ENCODE results near the gene MINDY4.

MINDY4 gene

DNA sequence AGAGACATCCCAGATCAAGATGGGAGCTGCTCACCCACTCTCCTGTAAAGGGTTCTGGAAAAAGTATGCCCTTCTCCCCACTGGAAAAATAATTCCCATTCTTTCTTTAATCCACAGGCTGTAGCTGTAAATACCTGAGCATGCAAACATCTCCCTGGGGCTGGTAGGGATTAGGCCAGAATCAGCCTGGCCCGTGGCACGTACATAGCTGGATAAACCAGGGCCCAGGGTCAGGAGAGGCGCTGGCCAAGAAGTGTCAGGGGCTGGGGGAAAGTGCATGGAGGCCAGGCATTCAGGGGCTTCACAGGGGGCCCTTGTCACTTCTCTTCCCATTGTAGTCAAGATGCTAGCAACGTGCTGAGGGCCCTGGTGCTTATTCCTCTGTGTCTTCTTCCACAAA lies 109.7 kb downstream of the MINDY4 start:
- no peak for DNase-seq
- in situ Hi-C loops (cut with MboI; ENCODE audit: low pct_unique_long_range_greater_than_20kb, low sequenced_read_pairs), result no loop called here

DNA sequence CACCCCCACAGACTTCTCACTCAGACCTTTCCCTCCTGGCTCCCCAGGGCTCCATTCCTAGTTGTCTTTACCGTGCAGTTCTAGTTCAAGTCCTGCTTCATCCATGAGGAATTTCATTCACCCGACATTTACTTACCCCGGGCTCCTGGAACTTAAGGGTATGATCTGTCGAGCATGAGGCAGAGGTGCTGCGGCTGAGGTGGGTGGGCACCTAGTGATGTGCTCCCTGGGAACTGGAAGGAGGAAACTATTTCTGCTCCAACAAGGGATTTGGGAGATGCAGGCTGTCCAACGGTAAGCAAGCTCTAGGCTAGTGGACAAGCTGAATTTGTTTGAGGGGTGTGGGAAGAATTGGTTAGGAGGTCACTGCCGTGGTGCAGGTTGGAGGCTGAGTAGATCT lies 110.2 kb downstream of the MINDY4 start:
- in situ Hi-C loops (cut with MboI; ENCODE audit: low pct_unique_long_range_greater_than_20kb, low sequenced_read_pairs), result no loop called here
- no peak for DNase-seq

DNA sequence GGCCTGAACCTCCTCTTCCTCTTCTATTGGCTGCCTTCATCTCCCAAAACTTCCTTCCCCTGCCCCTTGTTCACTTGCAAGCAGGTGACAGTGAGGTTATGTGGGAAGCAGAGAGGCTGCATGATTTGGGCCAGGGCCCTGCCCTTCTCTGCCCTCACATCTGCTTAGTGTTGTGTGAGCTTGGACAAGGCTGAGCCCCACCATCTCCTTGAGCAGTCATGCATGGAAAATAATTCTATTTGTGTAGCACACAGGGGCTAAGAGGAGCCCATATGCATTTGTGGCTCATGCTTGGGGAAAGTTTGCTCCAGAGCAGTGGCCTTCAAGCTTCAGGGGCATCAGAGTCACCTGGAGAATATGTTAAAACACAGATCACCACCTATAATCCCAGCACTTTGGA lies 113.7 kb downstream of the MINDY4 start:
- no peak for DNase-seq
- in situ Hi-C loops (cut with MboI; ENCODE audit: low pct_unique_long_range_greater_than_20kb, low sequenced_read_pairs), result no loop called here

DNA sequence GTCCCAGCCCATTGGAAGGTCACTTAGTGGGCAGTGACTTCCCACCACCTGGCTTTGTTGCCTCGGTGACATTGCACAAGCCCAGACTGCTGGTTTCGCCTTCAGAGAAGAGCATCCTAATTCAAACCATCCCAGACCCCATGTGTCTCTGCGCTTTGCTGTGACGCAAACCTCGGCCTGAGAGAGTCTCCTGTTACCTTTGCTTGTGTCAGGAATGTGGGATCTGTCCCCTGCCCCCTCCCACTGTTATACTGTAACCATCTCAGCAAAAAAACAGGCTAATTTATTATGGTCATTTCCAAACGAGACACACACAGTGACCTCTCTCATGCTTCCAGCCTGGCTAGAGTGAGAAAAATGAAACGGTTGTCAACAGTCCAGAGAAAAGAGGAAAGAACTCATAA lies 115.4 kb downstream of the MINDY4 start:
- in situ Hi-C loops (cut with MboI; ENCODE audit: low pct_unique_long_range_greater_than_20kb, low sequenced_read_pairs), result no loop called here
- DNase-seq, result no peak

DNA sequence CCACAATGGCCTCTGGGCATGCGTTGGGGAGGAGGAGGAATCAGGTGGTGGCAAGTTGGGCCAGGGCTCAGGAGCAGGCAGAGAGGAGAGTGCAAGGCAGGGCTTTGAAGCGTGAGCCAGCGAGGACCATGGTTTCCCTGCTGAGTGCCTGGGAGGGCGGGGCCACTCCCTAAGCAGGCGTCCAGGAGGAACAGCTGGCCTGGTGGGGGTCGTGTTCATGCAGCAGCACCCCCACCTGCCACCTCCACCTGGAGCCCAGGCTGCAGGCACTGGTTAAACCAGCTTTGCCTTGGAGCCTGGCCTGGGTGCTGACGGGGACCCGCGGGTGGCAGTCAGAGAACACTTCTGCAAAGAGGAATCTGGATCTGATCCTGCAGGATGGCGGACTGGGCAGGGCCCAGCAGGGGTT lies 116.3 kb downstream of the MINDY4 start:
- in situ Hi-C loops (cut with MboI; ENCODE audit: low pct_unique_long_range_greater_than_20kb, low sequenced_read_pairs), result no loop called here
- DNase-seq, result no peak

DNA sequence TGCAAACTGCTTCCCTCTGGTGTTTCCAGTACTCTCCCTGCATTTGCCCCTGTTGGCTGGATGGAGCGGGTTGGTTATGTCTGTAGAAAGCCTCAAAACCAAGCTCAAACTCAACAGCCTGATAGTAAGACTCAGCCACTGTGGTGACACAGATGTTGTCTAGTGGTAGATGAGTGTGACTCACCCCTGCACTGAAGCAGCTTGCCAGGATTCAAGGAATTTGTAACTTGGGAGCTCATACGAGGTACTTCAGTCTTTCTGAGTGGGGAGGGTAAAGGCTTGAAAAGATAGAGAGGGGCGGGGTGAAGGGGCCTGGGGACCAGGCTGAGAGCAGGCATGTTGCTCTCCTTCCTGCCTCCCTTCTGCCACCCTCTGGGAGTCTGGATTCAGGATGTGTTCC lies 117.5 kb downstream of the MINDY4 start:
- DNase-seq, result no peak
- in situ Hi-C loops (cut with MboI; ENCODE audit: low pct_unique_long_range_greater_than_20kb, low sequenced_read_pairs), result no loop called here

DNA sequence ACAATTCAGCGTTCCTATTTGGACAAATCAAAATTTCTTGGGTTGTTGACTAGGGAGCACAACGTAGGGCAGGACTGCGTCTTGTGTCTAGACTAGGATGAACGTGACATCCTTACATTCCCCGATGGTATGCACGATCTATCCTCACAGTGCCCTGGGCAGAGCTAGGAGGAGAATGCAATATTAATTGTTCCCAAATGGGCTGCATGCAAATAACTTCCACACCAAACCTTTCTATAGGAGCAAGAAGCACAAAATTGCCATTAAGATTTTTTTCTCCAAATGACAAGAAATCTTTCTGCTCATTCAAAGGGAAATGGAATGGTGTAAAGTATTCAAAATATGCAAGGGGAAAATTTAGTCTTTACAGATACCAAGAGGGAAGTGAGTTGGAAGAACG lies 119.0 kb downstream of the MINDY4 start:
- in situ Hi-C loops (cut with MboI; ENCODE audit: low pct_unique_long_range_greater_than_20kb, low sequenced_read_pairs), result no loop called here
- no peak for DNase-seq

DNA sequence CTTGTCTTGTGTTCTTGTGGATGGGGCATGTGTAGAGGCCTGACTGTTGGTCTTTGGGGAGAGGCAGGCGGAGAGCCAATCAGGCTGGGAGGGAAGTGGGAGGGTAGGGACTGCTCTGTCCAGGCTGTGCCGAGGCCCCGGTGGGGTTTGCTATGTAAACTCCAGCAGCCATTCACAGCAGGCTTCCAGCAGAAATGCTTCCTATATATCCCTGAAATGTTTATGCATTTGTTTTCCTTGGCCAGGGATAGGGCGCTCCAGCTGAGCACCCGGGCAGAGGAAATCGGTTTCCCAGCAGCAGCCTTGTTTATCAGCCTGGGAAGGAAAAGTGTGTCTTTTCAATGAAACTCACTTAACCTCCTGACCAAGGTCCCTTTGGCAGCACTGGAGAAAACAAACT lies 122.1 kb downstream of the MINDY4 start:
- in situ Hi-C loops (cut with MboI; ENCODE audit: low pct_unique_long_range_greater_than_20kb, low sequenced_read_pairs), result no loop called here
- no peak for DNase-seq

DNA sequence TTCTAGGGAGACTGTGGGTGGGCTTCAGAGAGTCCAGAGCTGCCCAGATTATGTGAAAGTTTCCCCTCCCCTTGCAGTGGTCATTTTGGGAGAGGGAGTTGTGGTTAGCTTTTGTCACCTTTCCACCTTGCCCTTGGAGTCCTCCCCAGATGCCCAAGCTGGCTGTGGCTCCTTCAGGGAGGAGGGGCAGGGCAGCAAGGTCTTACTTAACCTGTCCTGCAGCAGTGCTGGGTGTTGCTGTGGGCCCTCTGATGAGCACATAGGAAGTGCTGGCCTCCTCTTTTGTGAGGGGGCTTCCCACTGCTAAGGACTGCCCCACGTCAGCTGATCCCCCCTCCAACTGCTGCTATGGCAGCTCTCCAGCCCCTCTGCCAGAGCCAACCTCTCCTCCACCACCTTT lies 122.8 kb downstream of the MINDY4 start:
- no peak for DNase-seq
- in situ Hi-C loops (cut with MboI; ENCODE audit: low pct_unique_long_range_greater_than_20kb, low sequenced_read_pairs), result no loop called here

DNA sequence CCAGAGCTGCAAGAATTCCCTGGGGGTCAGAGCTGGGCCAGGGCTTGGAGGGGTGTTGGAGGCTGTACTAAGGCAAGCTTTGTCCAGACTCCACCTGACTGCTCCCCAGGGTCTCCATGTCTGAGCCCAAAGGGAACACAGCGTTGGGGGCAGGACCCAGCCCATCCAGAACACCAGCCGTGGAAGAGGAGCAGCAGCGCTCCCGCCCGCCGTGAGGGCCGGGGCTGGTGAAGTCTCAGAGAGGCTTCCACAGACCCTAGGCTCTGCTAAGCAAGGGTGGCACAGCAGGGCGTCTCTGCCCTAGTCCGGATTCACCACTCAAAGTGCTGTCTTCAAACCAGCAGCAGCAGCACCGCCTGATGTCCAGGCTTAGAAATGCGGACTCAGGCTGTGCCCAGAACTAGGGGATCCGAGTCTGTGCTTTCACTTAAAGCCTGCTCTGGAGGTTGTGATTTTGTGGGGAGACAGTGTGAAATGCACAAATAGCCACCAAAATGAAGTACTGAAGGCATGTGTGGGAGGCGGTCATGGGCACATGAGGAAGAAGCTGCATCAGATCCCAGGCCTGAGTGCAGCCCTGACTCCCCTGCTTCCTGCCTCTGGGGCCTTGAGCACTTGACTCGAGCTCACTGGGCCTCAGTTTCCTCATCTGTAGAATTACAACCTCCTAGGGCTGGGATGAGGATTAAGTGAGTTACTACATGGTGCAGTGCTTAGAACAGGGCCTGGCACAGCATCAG lies 123.8 kb downstream of the MINDY4 start:
- in situ Hi-C loops (cut with MboI; ENCODE audit: low pct_unique_long_range_greater_than_20kb, low sequenced_read_pairs), result no loop called here
- DNase-seq, result no peak

DNA sequence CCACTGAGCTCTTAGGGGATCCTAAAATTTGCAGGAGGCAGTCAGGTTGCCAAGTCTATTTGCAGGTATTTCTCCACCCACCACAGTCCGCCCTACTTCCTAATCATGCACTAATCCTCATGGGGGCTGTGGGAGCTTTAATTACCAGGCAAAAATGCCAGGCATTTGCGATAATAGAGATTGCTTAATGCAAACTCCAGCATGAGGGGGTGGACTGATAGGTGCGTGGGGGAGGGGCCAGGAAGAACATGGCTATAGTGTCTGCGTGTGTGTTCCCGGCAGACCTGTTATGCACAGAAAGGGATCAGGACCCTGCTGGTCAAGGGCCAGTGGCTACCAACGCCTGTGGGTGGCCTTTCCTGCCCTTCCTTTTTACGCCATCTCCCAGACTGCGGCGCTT lies 124.8 kb downstream of the MINDY4 start:
- DNase-seq, result no peak
- in situ Hi-C loops (cut with MboI; ENCODE audit: low pct_unique_long_range_greater_than_20kb, low sequenced_read_pairs), result no loop called here

DNA sequence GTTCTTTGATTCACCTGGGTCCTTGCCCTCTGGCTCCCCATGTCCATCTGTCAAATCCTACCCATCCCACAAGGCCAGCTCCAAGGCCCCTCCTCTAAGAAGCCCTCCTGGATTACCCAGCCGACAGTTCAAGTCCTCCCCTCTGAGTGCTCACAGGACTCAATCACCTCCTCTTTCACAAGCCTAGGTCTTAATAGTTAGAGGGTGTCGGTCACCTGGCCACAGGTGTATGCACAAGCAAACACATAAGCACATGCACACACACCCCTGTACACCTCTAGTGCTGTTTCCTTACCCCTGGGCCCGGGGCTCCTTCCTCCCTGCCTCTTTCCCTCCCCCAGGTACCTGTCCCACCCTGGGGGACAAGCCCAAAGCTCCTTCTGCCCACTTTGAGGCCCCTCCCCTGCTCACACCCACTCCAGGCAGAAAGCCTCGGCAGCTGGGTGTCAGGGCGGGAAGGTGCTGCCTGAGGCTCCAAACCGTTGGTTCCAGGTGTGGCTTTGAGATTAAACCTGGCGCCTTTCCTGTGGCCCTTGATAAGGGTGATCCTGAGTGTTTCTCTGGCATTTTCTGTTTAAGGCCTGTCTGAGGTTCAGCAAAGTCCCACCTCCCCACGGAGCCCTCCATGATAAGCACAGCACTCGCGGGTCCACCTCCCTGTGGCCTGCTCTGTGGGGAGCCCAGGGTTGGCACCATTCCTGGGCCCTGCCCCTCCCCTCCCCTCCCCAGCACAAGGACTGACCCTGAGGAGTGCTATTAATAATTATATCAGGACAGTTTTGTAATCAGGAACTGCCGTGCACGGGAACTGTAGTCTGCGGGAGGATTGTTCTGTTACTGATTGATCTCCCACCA lies 125.8 kb downstream of the MINDY4 start:
- no peak for DNase-seq
- in situ Hi-C loops (cut with MboI; ENCODE audit: low pct_unique_long_range_greater_than_20kb, low sequenced_read_pairs), result no loop called here

DNA sequence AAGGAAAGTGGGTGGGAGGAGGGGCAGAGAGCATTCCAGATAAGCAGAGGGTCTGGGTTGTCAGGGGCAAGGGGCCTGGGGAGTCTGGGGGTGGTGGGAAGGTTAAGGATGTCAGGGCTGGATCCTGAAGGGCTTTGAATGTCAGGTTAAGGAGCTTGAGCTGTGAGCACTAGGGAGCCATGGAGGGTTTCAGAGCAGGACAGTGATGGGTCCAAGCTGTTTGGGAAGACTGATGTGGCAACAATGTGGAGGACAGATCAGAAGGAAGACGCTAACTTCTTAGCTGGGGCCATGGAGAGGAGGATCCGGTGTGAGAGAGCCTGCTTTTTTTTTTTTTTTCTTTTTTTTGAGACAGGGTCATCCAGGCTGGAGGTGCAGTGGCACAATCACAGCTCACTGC lies 126.6 kb downstream of the MINDY4 start:
- no peak for DNase-seq
- in situ Hi-C loops (cut with MboI; ENCODE audit: low pct_unique_long_range_greater_than_20kb, low sequenced_read_pairs), result no loop called here

DNA sequence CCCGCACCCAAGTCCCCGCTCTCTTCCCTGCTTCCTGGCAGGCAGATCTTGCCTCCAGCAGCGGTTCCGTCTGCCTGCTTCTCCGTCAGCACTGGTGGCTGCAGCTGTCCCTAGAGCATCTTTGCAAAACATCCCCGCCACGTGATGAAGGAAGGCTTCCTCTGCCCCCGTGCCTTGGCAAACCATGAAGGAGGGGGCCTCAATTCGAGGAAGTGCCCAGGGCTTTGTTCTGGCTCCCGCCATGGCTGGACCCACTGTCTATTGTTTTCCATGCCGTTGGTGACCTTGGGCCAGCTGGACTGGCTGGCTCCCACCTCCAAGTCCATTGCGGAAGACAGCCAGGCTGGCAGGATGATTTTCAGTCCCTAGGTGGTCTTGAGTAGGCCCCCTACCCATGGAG lies 127.2 kb downstream of the MINDY4 start:
- DNase-seq, result no peak
- in situ Hi-C loops (cut with MboI; ENCODE audit: low pct_unique_long_range_greater_than_20kb, low sequenced_read_pairs), result no loop called here

DNA sequence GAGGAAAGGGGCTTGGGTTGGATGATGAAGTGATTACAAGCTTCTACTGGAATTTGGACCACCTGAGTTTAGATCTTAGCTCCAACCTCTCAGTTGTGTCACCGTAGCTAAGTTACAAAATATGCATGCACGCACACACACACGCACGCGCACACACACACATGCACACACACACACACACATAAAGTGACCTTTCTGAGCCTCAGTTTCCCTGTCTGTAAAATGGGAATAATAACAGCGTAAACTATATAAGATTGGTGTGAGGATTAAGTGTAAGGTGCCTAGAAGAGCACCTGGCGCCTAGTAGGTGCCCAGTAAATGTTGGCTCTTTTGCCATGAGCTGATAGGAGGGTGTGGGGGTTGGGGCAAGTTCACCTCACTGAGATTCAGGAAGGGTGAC lies 127.8 kb downstream of the MINDY4 start:
- DNase-seq, result no peak
- in situ Hi-C loops (cut with MboI; ENCODE audit: low pct_unique_long_range_greater_than_20kb, low sequenced_read_pairs), result no loop called here

DNA sequence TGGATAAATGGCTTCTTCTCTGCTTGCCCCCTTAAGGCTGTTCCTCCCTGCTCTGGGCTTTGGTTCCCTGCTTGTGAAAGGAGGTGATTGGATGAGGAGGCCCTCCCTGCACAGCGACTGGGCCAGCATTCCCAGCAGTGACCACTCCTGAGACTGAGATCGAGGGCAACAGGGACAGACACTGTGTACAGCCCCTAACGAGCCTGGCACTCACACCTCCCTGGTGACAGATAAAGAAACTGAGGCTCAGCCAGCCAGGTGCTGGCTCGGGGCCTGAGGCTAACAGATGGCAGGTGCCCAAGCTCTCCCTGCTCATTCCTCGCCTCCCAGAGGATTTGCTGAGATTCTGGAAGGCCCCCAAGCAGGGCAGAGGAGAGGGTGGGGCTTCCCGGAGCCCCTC lies 128.4 kb downstream of the MINDY4 start:
- in situ Hi-C loops (cut with MboI; ENCODE audit: low pct_unique_long_range_greater_than_20kb, low sequenced_read_pairs), result no loop called here
- no peak for DNase-seq

DNA sequence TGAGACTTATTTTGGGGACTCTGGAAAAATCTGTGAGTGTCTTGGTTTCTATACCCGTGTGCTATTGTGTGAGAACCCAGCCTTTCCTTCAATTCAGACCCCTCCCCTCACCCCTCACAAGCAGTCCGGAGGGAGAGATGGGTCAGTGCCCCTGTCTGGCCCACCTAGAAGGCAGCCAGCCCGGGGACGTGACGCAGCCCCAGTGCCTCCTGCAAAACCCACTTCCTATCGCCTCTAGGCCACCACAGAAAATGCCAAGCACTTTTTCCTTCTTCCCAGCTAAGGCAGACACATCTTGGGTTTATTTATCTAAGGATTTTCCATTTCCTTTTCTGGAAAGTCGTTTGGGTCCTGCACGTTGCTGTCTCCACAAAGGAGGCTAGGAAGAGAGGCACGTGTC lies 128.8 kb downstream of the MINDY4 start:
- no peak for DNase-seq
- in situ Hi-C loops (cut with MboI; ENCODE audit: low pct_unique_long_range_greater_than_20kb, low sequenced_read_pairs), result no loop called here

DNA sequence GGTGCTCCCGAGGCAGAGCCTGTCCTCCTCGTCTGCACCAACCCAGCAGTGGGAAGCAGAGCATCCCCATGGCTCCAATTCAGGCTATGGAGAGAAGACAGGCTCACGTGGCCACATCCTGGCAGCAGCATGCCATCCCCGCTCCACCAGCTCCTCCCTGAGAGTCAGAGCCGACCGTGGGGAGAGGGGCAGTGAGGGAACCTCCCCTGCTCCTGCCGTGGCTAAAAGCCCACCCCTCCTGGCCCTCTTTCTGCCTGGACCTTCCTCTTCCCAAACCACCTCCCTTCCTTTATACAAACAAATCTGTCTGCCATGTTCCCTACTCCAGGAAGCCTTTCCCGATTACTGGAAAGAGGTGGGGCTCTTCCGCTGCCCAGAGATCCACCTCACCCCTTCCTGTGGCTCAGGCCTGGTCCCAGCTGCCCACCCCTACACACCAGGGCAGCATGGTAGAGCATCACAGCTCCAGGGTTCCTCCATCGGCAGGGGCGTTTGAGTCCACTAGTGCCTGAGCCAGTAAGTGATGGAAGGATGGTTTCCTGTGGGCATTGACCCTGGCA lies 129.7 kb downstream of the MINDY4 start:
- in situ Hi-C loops (cut with MboI; ENCODE audit: low pct_unique_long_range_greater_than_20kb, low sequenced_read_pairs), result no loop called here
- no peak for DNase-seq

DNA sequence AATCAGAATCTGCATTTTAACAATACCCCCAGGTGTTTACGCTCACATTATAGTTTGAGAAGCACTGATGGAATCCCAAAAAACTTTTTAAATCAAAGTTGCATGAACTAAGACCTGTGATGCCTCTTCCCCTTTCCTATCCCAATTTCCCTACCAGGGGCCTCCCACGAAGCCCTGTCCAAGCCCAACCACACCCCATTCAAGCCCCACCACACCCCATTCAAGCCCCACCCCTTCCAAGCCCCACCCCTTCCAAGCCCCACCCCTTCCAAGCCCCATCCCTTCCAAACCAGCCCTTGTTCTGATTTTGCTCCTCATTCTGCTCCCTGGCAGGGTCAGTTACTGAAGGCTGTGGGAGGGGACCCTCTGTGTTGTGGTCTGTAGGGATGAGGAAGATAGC lies 130.6 kb downstream of the MINDY4 start:
- no peak for DNase-seq
- in situ Hi-C loops (cut with MboI; ENCODE audit: low pct_unique_long_range_greater_than_20kb, low sequenced_read_pairs), result no loop called here

DNA sequence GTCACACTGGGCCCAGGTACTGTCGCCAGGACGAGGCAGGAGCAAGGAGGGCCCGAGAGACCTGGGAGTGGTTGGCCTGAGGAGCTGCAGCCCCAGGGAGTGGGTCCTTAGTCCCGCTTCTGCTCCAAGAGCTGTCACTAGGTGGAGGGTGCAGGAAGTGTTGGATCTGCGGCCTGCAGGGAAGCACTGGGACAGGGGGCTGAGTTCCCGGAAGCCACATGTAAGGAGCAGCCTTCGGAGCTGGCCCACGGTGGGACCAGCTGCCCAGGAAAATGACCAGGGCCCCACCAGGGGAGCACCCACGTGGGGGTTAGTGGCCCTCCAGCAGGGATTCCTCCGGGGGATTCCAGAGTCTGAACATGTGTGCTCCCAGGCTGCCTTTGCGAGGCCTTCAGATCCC lies 131.2 kb downstream of the MINDY4 start:
- in situ Hi-C loops (cut with MboI; ENCODE audit: low pct_unique_long_range_greater_than_20kb, low sequenced_read_pairs), result no loop called here
- DNase-seq, result no peak
